NB4 (cell line): ENCODE data around the gene MRGPRX4.
"Not testable (repeated sequence)": the region's sequence is repeated elsewhere in the genome, so short reads cannot be mapped to it uniquely, and the experiment has no call there.

Experiments
- DNase-seq: peaks from one replicate; pipeline ENCODE4 v3.0.0; 2010; ENCODE audit warnings: low read depth
- H3K4me3 ChIP-seq: one replicate; pipeline ENCODE4 v1.5.1; 2011; ENCODE audit warnings: mild to moderate bottlenecking, low read depth, low read length, moderate library complexity
- MYC ChIP-seq: IDR thresholded peaks from 2 replicates; pipeline ENCODE4 v1.6.1; 2011; ENCODE audit warnings: low read depth, low read length
- POLR2A ChIP-seq: IDR thresholded peaks from 2 replicates; pipeline ENCODE4 v1.6.1; 2011; ENCODE audit warnings: mild to moderate bottlenecking; ENCODE audit not compliant: insufficient read length; ENCODE audit errors: extremely low read depth
- TF ChIP-seq, protein P1 (sequence below): IDR thresholded peaks from one replicate; pipeline ENCODE4 v1.5.1; 2012; ENCODE audit warnings: low read depth, low read length
- TF ChIP-seq, protein P2 (sequence below): IDR thresholded peaks from 2 replicates; pipeline ENCODE4 v1.6.1; 2011; ENCODE audit warnings: low read depth, low read length

Gene MRGPRX4

DNA sequence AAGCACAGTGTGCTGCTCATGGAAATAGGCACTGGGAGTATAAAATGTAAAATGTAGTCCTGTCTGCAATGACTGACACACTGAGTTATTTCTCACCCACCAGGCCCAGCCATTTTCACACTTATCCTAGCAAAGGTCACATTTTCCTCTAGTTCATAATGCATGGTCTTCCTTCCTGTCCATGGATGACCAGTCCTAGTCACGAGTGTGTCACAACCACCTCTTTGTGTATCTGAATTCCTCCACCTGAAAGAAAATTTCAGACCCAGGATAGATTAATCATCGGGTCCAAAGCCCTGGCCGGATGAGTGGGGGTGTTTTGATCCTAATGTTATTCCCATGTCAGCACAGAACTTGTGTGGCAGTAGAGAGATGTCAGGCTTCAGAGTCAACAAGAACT lies at the start of gene MRGPRX4:
MRGPRX4 (plus strand) TSS at position 172 of the 400 bp plus-strand sequence. CDS start 420 bp downstream, outside the sequence.
- no peak for DNase-seq
- no peak for TF ChIP-seq POLR2A
- TF ChIP-seq, protein P1, sequence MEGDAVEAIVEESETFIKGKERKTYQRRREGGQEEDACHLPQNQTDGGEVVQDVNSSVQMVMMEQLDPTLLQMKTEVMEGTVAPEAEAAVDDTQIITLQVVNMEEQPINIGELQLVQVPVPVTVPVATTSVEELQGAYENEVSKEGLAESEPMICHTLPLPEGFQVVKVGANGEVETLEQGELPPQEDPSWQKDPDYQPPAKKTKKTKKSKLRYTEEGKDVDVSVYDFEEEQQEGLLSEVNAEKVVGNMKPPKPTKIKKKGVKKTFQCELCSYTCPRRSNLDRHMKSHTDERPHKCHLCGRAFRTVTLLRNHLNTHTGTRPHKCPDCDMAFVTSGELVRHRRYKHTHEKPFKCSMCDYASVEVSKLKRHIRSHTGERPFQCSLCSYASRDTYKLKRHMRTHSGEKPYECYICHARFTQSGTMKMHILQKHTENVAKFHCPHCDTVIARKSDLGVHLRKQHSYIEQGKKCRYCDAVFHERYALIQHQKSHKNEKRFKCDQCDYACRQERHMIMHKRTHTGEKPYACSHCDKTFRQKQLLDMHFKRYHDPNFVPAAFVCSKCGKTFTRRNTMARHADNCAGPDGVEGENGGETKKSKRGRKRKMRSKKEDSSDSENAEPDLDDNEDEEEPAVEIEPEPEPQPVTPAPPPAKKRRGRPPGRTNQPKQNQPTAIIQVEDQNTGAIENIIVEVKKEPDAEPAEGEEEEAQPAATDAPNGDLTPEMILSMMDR, result no peak
- no peak for TF ChIP-seq MYC
- TF ChIP-seq, protein P2, sequence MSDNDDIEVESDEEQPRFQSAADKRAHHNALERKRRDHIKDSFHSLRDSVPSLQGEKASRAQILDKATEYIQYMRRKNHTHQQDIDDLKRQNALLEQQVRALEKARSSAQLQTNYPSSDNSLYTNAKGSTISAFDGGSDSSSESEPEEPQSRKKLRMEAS, result no peak
- H3K4me3 ChIP-seq, result no peak within 1 kb of the TSS

DNA sequence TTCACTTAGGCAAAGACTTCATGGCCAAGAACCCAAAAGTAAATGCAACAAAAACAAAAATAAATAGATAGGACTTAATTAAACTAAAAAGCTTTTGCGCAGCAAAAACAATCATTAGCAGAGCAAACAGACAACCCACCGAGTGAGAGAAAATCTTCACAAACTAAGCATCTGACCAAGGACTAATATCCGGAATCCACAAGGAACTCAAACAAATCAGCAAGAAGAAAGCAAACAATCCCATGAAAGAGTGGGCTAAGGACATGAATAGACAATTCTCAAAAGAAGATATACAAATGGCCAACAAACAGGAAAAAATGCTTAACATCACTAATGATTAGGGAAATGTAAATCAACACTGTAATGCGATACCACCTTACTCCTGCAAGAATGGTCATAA lies 41.5 kb upstream of the MRGPRX4 start:
- not testable (repeated sequence) for DNase-seq, H3K4me3 ChIP-seq

DNA sequence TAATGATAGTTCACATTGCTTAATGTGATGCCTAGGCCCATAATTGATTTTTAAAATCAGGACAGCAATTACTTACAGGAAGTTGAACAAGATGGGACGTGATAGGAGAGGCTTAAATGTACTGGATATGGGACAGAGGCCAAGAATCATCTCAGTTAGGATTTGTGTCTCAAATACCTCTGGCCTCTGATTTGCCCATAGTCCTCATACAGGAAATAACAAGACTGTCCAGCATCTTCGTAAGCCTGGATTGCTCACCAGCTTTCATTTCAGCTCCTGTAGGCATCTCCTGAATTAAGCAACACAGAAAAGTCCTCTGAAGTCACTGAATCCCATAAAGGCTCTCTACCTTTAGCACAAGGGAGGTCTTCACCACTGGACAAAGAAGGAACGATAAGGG lies 40.3 kb upstream of the MRGPRX4 start, which contains the start of gene MRGPRX3:
MRGPRX3 (plus strand) TSS at position 231 of the 400 bp plus-strand sequence. CDS start 4,632 bp downstream, outside the sequence.
- no peak within 1 kb of the TSS for H3K4me3 ChIP-seq
- TF ChIP-seq POLR2A (no peak), MYC (no peak)
- TF ChIP-seq, protein P1, result no peak
- TF ChIP-seq, protein P2, result no peak
- DNase-seq, result no peak

DNA sequence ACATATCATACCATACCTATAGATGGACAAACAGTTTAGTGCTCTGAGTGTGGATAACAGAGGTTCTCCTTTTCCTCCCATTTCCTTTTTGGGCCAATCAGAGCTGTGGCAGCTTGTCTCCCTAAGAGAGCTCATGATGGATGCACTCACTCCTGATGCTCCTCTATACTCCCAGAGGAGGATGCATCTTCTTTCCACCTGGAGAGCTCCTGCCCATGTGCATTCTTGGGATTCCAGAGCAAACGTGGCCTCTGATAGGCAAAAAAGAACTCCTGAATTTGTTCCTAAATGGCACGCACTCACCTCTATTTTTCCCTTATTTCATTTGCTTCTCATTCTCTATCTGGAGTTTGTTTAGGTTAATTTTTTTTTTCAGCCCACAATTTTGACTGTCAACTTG lies 37.3 kb upstream of the MRGPRX4 start:
- TF ChIP-seq POLR2A (no peak), MYC (no peak)
- TF ChIP-seq, protein P1, result no peak
- TF ChIP-seq, protein P2, result no peak
- no peak for DNase-seq
- no peak overlapping the region for H3K4me3 ChIP-seq

DNA sequence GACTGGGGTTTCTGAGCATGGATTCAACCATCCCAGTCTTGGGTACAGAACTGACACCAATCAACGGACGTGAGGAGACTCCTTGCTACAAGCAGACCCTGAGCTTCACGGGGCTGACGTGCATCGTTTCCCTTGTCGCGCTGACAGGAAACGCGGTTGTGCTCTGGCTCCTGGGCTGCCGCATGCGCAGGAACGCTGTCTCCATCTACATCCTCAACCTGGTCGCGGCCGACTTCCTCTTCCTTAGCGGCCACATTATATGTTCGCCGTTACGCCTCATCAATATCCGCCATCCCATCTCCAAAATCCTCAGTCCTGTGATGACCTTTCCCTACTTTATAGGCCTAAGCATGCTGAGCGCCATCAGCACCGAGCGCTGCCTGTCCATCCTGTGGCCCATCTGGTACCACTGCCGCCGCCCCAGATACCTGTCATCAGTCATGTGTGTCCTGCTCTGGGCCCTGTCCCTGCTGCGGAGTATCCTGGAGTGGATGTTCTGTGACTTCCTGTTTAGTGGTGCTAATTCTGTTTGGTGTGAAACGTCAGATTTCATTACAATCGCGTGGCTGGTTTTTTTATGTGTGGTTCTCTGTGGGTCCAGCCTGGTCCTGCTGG lies 35.3 kb upstream of the MRGPRX4 start:
- H3K4me3 ChIP-seq, result no peak overlapping the region
- TF ChIP-seq, protein P2, result no peak
- TF ChIP-seq POLR2A, result no peak
- TF ChIP-seq MYC, result no peak
- TF ChIP-seq, protein P1, result no peak
- DNase-seq, result no peak

DNA sequence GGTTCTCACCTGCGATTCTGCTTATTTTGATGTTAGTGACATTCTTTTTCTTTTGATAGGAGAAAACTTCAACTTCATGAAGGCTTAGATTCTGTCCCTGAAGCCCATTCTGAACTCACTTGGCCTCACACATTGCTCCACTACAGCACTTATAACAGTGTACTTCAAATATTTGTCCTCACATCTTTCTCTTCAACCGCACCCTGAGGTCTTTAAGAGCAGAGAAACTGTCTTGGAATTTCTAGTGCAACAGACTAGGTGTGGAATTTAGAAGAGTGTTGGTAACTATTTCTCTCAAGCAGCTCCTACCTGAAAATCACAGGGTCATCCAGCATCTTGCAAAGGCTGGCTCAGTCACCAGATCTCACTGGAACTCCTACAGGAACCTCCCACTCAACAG lies 32.5 kb upstream of the MRGPRX4 start:
- no peak overlapping the region for H3K4me3 ChIP-seq
- no peak for DNase-seq
- TF ChIP-seq MYC, result no peak
- TF ChIP-seq, protein P2, result no peak
- TF ChIP-seq POLR2A, result no peak
- TF ChIP-seq, protein P1, result no peak
